ENCODE results near the gene SCO2. TPM values are rescaled to one million over a fixed set of nuclear protein-coding genes. Genes with fewer than 3 reads are reported as not detected.

SCO2 gene
- total and polyA plus RNA-seq, 2 of the 13 experiments (the other 11 are each of a cell fraction or from before 2014, with no cell fraction given), result 0.32 to 3.7 TPM

DNA sequence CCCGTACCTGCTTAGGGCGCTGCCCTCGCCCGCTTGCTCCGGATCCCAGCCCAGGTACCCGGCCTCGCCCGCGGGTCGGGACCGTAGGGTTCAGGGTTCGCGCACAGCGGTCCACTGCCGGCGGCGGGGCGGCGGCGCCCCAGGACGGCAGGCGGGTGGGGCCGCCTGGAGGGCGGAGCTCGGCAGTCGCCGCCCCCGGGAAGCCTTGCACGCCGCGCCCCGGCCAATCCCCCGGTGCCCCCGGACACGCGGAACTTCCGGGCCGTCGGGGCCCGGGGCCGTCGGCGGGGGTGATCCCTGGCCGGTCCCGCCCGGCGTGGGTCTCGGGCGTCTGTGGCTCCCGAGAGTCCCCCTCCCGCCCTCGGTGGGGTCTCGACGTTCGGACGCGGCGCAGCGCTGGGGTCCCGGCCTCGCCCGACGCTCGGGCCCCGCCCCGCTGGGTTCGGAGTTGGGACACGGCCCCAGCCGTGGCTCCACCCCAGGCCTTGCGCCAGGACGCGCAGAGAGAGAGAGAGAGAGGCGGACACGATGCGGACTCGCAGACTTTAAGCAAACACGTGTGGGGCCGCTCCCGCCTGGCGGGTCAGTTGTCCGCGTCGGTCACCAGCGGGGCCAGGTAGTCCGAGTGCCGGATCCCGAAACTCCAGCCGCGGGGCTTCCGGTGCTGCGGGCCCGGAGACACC is 4.6 kb upstream of the SCO2 start, which contains the start of gene TYMP (continued):
- TF ChIP-seq HDAC6 (IDR thresholded peaks at IDR 0.05; ENCODE audit: low read depth, low read length) (no peak), RFX3 (CRISPR knock-in tag; IDR thresholded peaks at IDR 0.05) (no peak), ZFP36 (IDR thresholded peaks at IDR 0.05; ENCODE audit: borderline replicate concordance, low read depth, low read length, partially characterized antibody) (no peak), DPF2 (CRISPR knock-in tag; IDR thresholded peaks at IDR 0.05; ENCODE audit: borderline replicate concordance, low read depth) (no peak), ZFP82 (CRISPR knock-in tag; IDR thresholded peaks at IDR 0.05; ENCODE audit: borderline replicate concordance) (no peak), TBP (CRISPR knock-in tag; IDR thresholded peaks at IDR 0.05) (no peak), ZNF232 (CRISPR knock-in tag; IDR thresholded peaks at IDR 0.05; ENCODE audit: borderline replicate concordance) (no peak), ZNF326 (CRISPR knock-in tag; IDR thresholded peaks at IDR 0.05; ENCODE audit: borderline replicate concordance) (no peak; the same call in 1 of the 2 replicates), ZNF614 (CRISPR knock-in tag; IDR thresholded peaks at IDR 0.05; ENCODE audit: borderline replicate concordance) (no peak), ZNF7 (CRISPR knock-in tag; IDR thresholded peaks at IDR 0.05) (no peak), FOXP4 (CRISPR knock-in tag; IDR thresholded peaks at IDR 0.05) (0 out of 2 replicates have a peak, but pooled peaks have one; percentile 39), RBAK (CRISPR knock-in tag; IDR thresholded peaks at IDR 0.05) (no peak), ZNF180 (CRISPR knock-in tag; IDR thresholded peaks at IDR 0.05; ENCODE audit: borderline replicate concordance, low read depth) (no peak), MEIS1 (CRISPR knock-in tag; IDR thresholded peaks at IDR 0.05; ENCODE audit: borderline replicate concordance) (no peak), ZNF552 (CRISPR knock-in tag; IDR thresholded peaks at IDR 0.05; ENCODE audit: borderline replicate concordance) (peak; percentile 68; the same call in 1 of the 2 replicates), YEATS4 (CRISPR knock-in tag; IDR thresholded peaks at IDR 0.05; ENCODE audit: borderline replicate concordance) (peak; percentile 76), JUN (CRISPR knock-in tag; IDR thresholded peaks at IDR 0.05) (peak; percentile 11; the same call in 1 of the 2 replicates), GATAD1 (CRISPR knock-in tag; IDR thresholded peaks at IDR 0.05) (no peak; the same call in 1 of the 2 replicates), ZNF3 (CRISPR knock-in tag; IDR thresholded peaks at IDR 0.05) (no peak), TGIF2 (CRISPR knock-in tag; IDR thresholded peaks at IDR 0.05) (peak; percentile 40; the same call in 1 of the 2 replicates), RELA (CRISPR knock-in tag; IDR thresholded peaks at IDR 0.05) (no peak), ZNF274 (CRISPR knock-in tag; IDR thresholded peaks at IDR 0.05) (no peak; the same call in 1 of the 2 replicates), NR2C2 (CRISPR knock-in tag; IDR thresholded peaks at IDR 0.05; ENCODE audit: borderline replicate concordance) (no peak; the same call in 1 of the 2 replicates)
- TF ChIP-seq, protein P1, sequence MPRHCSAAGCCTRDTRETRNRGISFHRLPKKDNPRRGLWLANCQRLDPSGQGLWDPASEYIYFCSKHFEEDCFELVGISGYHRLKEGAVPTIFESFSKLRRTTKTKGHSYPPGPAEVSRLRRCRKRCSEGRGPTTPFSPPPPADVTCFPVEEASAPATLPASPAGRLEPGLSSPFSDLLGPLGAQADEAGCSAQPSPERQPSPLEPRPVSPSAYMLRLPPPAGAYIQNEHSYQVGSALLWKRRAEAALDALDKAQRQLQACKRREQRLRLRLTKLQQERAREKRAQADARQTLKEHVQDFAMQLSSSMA (CRISPR knock-in tag; IDR thresholded peaks at IDR 0.05), result no peak
- TF ChIP-seq, protein P2, sequence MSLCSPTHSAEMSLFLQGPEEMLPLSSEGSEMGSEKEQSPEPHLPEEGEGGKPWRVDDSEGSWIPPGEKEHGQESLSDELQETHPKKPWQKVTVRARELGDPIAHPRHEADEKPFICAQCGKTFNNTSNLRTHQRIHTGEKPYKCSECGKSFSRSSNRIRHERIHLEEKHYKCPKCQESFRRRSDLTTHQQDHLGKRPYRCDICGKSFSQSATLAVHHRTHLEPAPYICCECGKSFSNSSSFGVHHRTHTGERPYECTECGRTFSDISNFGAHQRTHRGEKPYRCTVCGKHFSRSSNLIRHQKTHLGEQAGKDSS (CRISPR knock-in tag; IDR thresholded peaks at IDR 0.05; ENCODE audit: borderline replicate concordance, low read depth), result peak; percentile 69; the same call in 1 of the 2 replicates
- TF ChIP-seq, protein P3, sequence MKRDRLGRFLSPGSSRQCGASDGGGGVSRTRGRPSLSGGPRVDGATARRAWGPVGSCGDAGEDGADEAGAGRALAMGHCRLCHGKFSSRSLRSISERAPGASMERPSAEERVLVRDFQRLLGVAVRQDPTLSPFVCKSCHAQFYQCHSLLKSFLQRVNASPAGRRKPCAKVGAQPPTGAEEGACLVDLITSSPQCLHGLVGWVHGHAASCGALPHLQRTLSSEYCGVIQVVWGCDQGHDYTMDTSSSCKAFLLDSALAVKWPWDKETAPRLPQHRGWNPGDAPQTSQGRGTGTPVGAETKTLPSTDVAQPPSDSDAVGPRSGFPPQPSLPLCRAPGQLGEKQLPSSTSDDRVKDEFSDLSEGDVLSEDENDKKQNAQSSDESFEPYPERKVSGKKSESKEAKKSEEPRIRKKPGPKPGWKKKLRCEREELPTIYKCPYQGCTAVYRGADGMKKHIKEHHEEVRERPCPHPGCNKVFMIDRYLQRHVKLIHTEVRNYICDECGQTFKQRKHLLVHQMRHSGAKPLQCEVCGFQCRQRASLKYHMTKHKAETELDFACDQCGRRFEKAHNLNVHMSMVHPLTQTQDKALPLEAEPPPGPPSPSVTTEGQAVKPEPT (CRISPR knock-in tag; IDR thresholded peaks at IDR 0.05; ENCODE audit: low read depth), result 0 out of 2 replicates have a peak, but pooled peaks have one; percentile 52

Measured in HepG2 (cell line).